Large intestine (tissue), 3 donors: ENCODE results near the gene REXO2. TPM values are rescaled to one million over a fixed set of nuclear protein-coding genes. Genes with fewer than 3 reads are reported as not detected.

Source experiments
- DNase-seq, 2 donors: peaks; one replicate each; pipeline versions ENCODE4 v3.0.0 to v3.0.0-alpha.2; 2013
- H3K27ac ChIP-seq: one replicate; pipeline ENCODE4 v1.5.1; 2013; ENCODE audit warnings: low read length
- H3K27me3 ChIP-seq: 2 replicates; pipeline ENCODE4 v1.6.1; 2013; ENCODE audit warnings: low read length; ENCODE audit not compliant: control insufficient read depth, insufficient read depth
- H3K36me3 ChIP-seq: 2 replicates; pipeline ENCODE4 v1.6.1; 2013; ENCODE audit warnings: low read length; ENCODE audit not compliant: control insufficient read depth, insufficient read depth
- H3K4me1 ChIP-seq: one replicate; pipeline ENCODE4 v1.6.1; 2013; ENCODE audit warnings: low read length; ENCODE audit not compliant: control insufficient read depth, insufficient read depth
- H3K4me3 ChIP-seq: one replicate; pipeline ENCODE4 v1.5.1; 2013; ENCODE audit warnings: low read length
- H3K9me3 ChIP-seq: one replicate; pipeline ENCODE4 v1.6.1; 2013; ENCODE audit warnings: mild to moderate bottlenecking, low read depth, low read length, moderate library complexity; ENCODE audit not compliant: control insufficient read depth
- WGBS: methylation state at CpG from one replicate; pipeline ENCODE4 v1.1.5; 2013; ENCODE audit warnings: low lambda C conversion rate; ENCODE audit not compliant: insufficient coverage; 5-methylcytosine and 5-hydroxymethylcytosine counted together
- polyA plus RNA-seq: library from polyadenylated mRNA; unstranded; fragments of 120-200 nt; gene quantifications from one replicate; pipeline ENCODE4 v1.2.1, GENCODE V29; 2013

REXO2 gene
- polyA plus RNA-seq, 1 donor: 52.6 TPM

DNA sequence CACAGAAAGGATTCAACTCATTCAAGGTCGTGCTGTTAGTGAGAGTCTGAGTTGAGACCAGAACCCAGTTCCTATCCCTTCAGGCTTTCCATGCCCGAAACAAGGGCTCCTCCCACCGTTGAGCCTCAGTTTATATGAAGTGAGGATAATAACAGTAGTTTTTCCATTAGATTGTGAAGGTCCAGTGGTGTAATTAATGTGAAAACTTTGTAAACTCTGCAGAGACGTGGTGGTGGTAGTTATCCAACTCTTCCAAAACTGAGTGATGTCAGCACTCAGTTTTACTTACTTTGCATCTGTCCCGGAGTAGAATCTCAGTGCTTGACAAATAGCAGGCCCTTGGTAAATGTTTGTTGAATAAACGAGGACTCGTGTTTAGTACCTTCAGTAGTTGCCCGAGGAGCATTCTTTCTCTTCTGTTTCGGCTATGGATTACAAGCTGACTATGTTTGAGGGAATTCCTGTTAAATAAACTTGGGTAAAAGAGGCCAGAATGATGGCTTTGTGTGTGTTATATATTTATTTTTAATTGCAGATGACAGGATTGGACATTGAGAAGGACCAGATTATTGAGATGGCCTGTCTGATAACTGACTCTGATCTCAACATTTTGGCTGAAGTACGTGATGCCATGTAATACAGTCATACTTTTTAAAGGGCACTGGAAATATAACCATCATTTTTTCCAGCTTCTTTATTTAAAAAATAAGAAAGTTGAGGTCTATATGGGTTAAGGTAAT lies 1.0 kb downstream of the REXO2 start:
- Histone ChIP-seq H3K9me3 (no peaks in the 10 kb centered on the region), H3K4me3 (peak overlapping the region; percentile 82), H3K36me3 (peaks cover 2% of the 10 kb centered on the region), H3K4me1 (peaks cover 8% of the 10 kb centered on the region), H3K27ac (peak overlapping the region; percentile 57), H3K27me3 (no peaks in the 10 kb centered on the region)
- no peak for DNase-seq
- WGBS: 60% methylated on average over 1 of the region's 10 CpGs

DNA sequence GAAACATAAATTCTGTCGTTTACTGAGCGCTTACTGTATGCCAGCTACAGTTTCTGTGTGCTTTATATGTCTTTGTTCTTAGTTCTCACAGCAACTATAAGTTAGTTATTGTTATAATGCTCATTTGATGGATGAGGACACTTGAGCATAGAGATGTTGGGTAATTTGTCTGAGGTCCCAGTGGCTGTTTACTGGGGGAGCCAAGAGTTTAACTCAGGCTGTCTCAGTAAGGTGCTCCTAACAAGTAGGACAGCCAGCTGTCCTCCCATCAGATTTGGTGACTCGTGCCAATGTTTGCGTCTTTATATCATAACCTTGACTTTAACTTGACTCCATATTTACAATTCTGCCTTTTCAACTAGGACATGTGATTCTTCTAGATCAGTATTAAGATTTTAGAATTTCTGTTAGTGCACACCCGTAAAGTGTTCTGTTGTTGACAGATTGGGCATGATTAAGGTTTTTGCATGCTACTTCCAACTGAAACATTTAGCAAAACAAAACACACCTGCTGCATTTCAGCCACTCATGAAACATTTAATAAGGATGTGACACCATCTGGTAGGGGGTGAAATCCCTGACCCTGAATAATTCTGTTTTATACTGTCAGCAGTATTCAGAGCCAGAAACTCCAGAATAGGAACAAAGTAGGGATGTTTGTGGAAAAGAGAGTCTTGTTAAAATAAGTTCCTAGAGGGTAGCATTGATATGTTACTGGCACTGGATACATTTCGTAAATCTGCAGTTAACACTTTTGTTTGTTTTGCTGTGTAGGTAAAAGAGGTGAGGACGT lies 1.9 kb downstream of the REXO2 start:
- Histone ChIP-seq H3K4me1 (peaks cover 8% of the 10 kb centered on the region), H3K27ac (no peak overlapping the region), H3K9me3 (no peaks in the 10 kb centered on the region), H3K4me3 (no peak overlapping the region), H3K36me3 (peaks cover 5% of the 10 kb centered on the region), H3K27me3 (no peaks in the 10 kb centered on the region)
- 83% methylated on average over 3 of the region's 7 CpGs for WGBS
- no peak for DNase-seq

- WGBS: 100% methylated on average over 1 of the region's 2 CpGs
- no peak for DNase-seq
- Histone ChIP-seq H3K4me3 (no peak overlapping the region), H3K9me3 (no peaks in the 10 kb centered on the region), H3K4me1 (peaks cover 8% of the 10 kb centered on the region), H3K27ac (no peak overlapping the region), H3K36me3 (peaks cover 10% of the 10 kb centered on the region), H3K27me3 (no peaks in the 10 kb centered on the region)
Measured at GRCh38 chr11:114441921-114442320, 2.7 kb downstream of the REXO2 start.

DNA sequence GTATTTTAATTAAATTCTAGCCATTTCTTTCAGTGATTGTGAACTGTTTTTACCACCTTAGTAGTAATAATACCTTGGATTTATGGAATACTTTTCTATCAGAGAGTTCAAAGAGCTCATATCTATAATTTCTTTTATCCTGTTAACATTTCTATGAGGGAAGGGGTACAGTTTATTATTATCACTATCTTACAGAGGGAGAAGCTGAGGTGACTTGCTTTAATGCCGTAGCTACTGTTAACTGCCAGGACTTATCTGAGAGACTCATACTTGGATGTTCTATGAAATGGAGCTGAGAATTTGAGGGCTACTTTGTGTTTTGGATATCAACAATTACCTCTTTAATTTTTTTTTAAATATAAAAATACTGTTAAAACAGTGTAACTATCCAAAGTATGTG lies 3.3 kb downstream of the REXO2 start:
- Histone ChIP-seq H3K4me1 (peaks cover 8% of the 10 kb centered on the region), H3K36me3 (peaks cover 10% of the 10 kb centered on the region), H3K27ac (no peak overlapping the region), H3K27me3 (no peaks in the 10 kb centered on the region), H3K4me3 (no peak overlapping the region), H3K9me3 (no peaks in the 10 kb centered on the region)
- 100% methylated on average over 1 of the region's 1 CpG for WGBS
- no peak for DNase-seq

- peak overlapping the region; percentile 16 for H3K27ac ChIP-seq
- H3K4me1 ChIP-seq: no peaks in the 10 kb centered on the region
- no peak for DNase-seq
- H3K9me3 ChIP-seq: peaks cover 3% of the 10 kb centered on the region
- WGBS: 50% methylated on average over 1 of the region's 2 CpGs
- H3K27me3 ChIP-seq: no peaks in the 10 kb centered on the region
- H3K36me3 ChIP-seq: peaks cover 24% of the 10 kb centered on the region
- H3K4me3 ChIP-seq: no peak overlapping the region
Measured at GRCh38 chr11:114447444-114447843, 8.2 kb downstream of the REXO2 start.

GRCh38 chr11:114447892-114448291 lies 8.6 kb downstream of the REXO2 start:
- H3K4me3 ChIP-seq: no peak overlapping the region
- DNase-seq: peak in 1 of 2 donors; percentile 44
- no peaks in the 10 kb centered on the region for H3K27me3 ChIP-seq
- no peaks in the 10 kb centered on the region for H3K4me1 ChIP-seq
- H3K27ac ChIP-seq: no peak overlapping the region
- peaks cover 24% of the 10 kb centered on the region for H3K36me3 ChIP-seq
- peaks cover 3% of the 10 kb centered on the region for H3K9me3 ChIP-seq
- 53% methylated on average over 2 of the region's 3 CpGs for WGBS

DNA sequence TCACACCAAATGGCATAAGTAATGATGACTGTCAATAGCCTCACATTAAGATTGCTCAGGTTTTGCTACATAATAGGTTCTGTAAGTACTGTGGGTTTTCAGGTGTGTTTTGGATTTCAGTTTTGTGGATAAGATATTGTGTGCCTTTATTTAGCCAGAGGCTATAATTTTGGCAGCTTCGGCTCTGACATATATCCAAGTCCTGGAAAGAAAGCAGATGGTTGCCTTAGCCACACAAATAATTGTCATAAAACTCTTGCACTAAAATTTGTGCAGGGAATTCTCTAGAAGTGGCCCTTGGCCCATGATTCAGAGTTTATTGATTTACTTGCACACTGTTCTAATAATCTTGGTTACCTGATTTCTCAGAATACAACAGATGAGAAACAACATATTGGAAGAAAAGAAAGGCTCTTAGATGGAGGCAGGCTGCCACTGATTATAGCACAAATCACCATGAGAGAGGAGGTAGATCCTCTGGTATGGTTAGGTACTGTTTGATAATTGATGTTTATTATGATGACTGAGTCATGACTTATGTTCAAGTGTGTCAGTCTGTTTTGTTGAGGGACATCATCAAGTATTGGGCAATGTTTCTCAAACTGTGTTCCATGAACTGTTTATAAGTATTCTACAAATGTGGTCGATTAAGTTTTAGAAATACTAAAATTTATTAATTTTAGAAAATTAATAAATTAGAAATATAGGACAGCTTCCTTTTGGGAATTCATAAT lies 9.6 kb downstream of the REXO2 start:
- no peak for DNase-seq
- Histone ChIP-seq H3K27ac (no peak overlapping the region), H3K4me1 (no peaks in the 10 kb centered on the region), H3K36me3 (peaks cover 27% of the 10 kb centered on the region), H3K4me3 (no peak overlapping the region), H3K27me3 (no peaks in the 10 kb centered on the region), H3K9me3 (peaks cover 3% of the 10 kb centered on the region)
- WGBS: 86% methylated on average over 1 of the region's 2 CpGs

DNA sequence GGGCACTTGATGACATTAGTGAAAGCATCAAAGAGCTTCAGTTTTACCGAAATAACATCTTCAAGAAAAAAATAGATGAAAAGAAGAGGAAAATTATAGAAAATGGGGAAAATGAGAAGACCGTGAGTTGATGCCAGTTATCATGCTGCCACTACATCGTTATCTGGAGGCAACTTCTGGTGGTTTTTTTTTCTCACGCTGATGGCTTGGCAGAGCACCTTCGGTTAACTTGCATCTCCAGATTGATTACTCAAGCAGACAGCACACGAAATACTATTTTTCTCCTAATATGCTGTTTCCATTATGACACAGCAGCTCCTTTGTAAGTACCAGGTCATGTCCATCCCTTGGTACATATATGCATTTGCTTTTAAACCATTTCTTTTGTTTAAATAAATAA lies 10.6 kb downstream of the REXO2 start:
- Histone ChIP-seq H3K4me3 (no peak overlapping the region), H3K27me3 (no peaks in the 10 kb centered on the region), H3K36me3 (peaks cover 25% of the 10 kb centered on the region), H3K9me3 (peaks cover 3% of the 10 kb centered on the region), H3K4me1 (no peaks in the 10 kb centered on the region), H3K27ac (no peak overlapping the region)
- DNase-seq: no peak
- WGBS: 85% methylated on average over 3 of the region's 6 CpGs

DNA sequence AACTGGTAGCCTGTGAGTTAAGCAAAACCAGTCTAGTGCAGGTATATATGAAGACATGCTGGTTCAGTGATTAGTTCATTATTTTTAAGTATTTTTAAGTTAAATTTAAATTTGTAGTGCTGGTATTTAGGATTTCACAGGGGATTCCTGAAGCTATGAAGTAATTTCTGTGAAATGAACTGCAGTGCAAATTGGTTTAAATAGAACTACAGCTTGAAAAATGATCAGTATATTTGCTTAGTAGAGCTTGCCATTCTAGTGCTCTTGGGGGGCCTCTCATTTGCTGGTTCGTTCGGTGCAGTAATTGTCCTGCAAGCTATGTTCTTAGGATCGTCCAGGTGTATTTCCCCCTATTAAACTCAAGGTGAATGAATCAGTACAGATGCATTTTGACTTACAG lies 13.1 kb downstream of the REXO2 start:
- DNase-seq: no peak
- Histone ChIP-seq H3K9me3 (peaks cover 3% of the 10 kb centered on the region), H3K4me1 (no peaks in the 10 kb centered on the region), H3K36me3 (peaks cover 17% of the 10 kb centered on the region), H3K27me3 (no peaks in the 10 kb centered on the region), H3K27ac (no peak overlapping the region), H3K4me3 (no peak overlapping the region)
- WGBS: no CpG with 5 or more reads among the region's 3 CpGs

DNA sequence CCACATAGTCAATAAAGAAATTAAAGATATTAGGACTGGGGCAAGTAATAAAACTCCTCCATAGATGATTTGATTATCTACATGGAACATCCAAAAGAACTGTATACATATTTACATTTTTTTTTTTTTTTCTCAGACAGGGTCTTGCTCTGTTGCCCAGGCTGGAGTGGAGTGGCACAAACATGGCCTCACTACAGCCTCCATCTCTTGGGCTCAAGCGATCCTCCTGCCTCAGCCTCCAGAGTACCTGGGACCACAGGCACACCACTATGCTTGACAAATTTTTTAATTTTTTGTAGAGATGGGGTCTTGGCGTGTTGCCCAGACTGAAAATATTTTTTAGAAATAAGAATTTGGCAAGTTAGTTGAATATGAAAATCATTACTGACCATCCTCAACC lies 24.7 kb downstream of the REXO2 start:
- Histone ChIP-seq H3K27me3 (no peaks in the 10 kb centered on the region), H3K27ac (no peak overlapping the region), H3K4me3 (no peak overlapping the region), H3K9me3 (no peaks in the 10 kb centered on the region), H3K36me3 (no peaks in the 10 kb centered on the region), H3K4me1 (no peaks in the 10 kb centered on the region)
- no CpG with 5 or more reads among the region's 2 CpGs for WGBS
- no peak for DNase-seq
